ENCODE data around the gene INHA.
A peak's percentile ranks its signal among the peaks of the same experiment; 100 is the strongest.

Gene INHA, protein sequence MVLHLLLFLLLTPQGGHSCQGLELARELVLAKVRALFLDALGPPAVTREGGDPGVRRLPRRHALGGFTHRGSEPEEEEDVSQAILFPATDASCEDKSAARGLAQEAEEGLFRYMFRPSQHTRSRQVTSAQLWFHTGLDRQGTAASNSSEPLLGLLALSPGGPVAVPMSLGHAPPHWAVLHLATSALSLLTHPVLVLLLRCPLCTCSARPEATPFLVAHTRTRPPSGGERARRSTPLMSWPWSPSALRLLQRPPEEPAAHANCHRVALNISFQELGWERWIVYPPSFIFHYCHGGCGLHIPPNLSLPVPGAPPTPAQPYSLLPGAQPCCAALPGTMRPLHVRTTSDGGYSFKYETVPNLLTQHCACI

GRCh38 chr2:219572237-219573001 is at the start of gene INHA:
Gene INHA (plus strand): TSS chr2:219572310. CDS start chr2:219572375, 65 bp downstream.
- DNase-seq (ENCODE audit: low read depth in 2 of 2): no peak

GRCh38 chr2:219523031-219523671 is 49.0 kb upstream of the INHA start:
- no peak for DNase-seq (ENCODE audit: low read depth in 2 of 2)

DNA sequence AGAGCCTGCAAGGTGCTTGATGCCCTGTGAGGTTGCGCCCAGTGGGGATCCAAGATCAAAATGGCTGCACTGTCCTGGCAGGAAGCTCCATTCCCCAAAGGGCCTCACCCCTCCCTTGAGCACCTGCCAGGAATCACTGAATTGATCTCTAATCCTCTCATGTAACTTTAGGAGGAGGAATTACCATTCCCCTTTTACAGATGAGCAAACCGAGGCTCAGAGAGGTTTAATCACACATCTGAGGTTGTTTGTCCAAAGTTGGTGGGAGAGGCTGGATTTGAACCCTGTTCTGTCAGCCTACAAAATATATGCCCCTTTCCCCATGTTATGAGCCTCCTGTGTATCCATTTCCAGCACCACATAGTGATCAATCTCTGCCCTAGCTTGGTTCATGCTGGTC is 47.3 kb upstream of the INHA start:
- DNase-seq (ENCODE audit: low read depth in 2 of 2): no peak

GRCh38 chr2:219525533-219526232 is 46.4 kb upstream of the INHA start:
- no peak for DNase-seq (ENCODE audit: low read depth in 2 of 2)

DNA sequence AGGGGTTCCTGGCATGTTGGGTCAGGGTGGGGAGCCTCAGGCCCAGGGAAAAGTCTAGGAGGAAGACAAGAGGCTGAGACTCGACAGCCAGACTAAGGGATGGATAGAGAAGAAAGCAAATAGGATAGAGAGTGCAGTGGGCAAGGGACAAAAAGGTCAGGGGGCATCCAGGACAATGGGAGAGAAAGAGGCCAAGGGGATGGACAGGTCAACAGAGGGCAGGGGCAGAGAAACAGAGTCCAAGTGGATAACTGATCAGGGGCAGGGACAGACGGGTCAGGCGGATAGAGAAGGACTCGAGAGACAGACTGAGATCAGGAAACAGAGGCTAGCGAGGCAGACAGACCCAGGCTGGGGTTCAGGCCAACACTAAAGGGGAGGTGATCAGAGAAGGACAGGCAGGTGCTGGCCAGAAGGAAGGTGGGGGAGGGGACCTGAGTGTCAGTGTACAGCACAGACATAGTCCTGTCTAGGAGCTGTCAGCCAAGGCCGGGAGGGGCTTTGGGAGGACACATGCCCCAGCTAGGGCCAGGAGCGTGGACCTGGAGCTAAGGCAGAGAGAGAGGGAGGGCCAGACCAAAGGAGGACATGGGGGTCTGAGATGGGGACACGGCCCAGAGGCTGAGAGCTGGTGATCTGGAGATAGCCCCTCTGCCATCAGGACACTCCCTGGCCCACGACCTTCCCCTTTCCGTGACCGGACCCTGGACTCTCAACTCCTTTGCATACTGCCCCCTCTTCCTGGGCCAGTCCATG is 45.6 kb upstream of the INHA start:
- no peak for DNase-seq (ENCODE audit: low read depth in 2 of 2)

- no peak for DNase-seq (ENCODE audit: low read depth in 2 of 2)
Measured at GRCh38 chr2:219527076-219527394, 45.1 kb upstream of the INHA start.

- no peak for DNase-seq (ENCODE audit: low read depth in 2 of 2)
Measured at GRCh38 chr2:219527472-219527871, 44.6 kb upstream of the INHA start.

DNA sequence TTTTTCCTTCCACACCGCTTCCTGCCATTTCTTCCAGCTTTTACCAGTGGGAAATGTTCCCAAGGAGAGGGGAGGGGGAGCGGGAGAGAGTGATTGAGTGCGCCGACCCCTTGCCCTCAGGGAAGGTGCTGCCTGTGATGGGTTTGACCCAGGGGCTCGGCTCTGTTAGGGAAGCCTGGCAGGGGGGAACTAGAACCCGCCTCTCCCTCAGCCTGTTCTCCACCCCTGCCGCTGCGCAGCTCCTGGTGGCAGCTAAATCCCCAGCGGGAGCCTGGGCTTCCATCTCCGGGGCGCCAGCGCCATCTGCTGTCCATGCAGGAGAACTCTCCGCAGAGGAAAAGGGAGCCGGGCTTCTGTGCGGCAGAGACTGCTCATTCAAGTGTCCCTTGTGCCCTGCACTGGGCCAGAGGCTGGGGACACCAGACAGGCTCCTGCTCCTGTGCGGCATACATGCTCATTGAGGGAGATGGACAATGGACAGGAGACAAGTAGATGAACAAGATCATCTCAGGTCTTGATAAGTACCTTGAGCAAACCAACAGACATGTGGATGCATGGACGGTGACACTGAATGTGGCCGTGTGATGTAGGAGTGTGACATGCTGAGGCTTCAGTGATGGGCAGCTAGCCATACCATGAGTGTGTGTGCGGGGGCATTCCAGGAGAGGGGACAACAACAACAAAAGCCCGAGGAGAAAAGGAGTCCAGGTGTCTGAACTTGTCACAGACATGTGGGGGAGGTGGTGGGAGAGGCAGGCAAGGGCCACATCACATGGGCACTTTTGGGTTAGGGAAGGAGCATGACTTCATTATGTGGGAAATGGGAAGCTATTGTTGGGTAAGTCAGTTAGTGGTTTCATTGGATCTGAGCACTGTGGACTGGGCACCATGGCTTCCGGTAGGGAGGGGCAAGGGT is 41.8 kb upstream of the INHA start:
- DNase-seq (ENCODE audit: low read depth in 2 of 2): peak; percentile 72 to 80

DNA sequence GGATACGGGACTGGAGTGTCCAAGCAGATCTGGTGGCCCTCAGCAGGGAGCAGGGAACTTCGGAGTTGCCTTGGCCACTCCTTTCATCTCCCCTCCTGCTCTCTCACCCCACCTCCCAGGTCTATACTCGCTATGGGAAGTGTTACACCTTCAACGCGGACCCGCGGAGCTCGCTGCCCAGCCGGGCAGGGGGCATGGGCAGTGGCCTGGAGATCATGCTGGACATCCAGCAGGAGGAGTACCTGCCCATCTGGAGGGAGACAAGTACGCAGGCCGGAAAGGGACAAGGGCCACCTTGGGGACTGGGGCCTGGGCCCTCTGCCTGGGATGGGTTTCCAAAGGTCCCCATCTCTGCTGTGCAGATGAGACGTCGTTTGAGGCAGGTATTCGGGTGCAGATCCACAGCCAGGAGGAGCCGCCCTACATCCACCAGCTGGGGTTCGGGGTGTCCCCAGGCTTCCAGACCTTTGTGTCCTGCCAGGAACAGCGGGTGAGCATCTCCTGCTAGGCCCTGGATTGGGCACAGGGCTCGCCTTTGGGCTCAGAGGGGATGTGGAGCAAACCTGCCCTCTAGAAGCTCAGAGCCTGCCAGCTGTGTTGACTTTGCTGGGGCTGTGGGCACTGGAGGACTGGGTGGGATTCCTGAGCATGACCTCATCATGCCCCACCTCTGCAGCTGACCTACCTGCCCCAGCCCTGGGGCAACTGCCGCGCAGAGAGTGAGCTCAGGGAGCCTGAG is 40.3 kb upstream of the INHA start:
- DNase-seq (ENCODE audit: low read depth in 2 of 2): no peak

- no peak for DNase-seq (ENCODE audit: low read depth in 2 of 2)
Measured at GRCh38 chr2:219532378-219532649, 39.8 kb upstream of the INHA start.

DNA sequence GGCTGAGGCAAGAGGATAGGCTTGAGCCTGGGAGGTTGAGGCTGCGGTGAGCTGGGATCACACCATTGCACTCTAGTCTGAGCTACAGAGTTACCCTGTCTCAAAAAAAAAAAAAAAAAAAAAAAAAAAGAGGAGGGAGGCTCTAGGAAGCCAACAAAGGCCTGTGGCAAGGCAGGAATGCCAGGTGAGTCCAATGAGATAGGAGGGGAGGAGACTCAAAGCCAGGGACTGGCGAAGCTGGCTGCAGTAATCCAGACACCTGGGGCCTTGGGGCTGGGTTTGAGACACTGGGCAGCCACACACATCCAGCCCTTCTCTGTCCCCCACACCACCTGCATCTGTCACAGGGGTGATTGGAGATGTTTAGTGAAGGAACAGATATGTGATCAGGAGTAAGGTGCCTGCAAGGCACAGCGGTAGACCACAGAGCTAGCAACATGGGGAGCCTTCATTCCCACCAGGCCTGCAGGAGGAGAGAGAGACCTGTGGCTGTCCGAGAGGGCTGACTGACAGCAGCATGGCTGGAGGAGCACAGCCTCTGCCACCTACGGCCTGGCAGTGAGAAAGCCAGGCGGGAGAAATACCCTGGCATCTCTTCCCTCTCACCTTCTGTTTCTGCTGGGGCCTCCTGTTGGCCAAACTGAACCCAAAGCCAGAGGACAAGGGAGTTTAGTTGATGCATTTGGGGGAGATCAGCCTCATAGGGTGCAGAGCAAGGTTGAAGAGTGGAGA is 38.0 kb upstream of the INHA start:
- no peak for DNase-seq (ENCODE audit: low read depth in 2 of 2)

GRCh38 chr2:219536425-219536824 is 35.7 kb upstream of the INHA start:
- DNase-seq (ENCODE audit: low read depth in 2 of 2): no peak

GRCh38 chr2:219536967-219537366 is 35.1 kb upstream of the INHA start:
- no peak for DNase-seq (ENCODE audit: low read depth in 2 of 2)

DNA sequence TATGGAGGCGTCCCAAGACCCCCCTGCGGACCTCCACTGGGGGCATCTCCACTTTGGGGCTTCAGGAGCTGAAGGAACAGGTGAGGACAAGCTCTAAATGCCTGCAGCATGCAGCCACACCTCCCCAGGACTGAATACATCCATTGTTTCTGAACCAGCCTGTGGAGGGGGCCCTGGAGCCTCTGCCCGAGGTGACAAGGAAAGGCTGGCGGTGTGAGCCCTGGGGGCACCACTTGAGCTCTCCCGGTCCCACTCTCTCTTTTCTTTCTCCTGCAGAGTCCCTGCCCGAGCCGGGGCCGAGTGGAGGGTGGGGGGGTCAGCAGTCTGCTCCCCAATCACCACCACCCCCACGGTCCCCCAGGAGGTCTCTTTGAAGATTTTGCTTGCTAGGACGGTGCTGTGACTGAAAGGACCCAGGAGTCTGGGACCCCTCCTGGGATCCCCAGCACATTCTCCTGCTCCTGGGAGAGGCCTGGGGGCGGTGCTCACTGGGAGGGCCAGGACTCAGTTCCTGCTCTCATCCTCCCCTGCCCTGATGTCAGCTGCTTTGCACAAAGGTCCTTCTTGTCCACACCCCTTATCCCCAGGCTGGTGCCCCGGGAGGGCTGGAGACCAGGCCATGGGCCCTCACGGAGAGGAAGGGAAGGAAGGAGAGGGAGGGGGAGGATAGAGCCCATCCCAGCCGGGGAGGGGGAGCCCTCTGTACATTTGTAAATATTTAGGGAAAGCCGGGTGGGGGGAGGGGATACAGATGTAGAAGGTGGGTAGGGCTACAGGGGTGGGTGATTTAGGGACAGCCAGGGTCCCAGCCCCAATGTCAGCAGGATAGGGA is 34.2 kb upstream of the INHA start:
- no peak for DNase-seq (ENCODE audit: low read depth in 2 of 2)

- no peak for DNase-seq (ENCODE audit: low read depth in 2 of 2)
Measured at GRCh38 chr2:219538504-219538951, 33.6 kb upstream of the INHA start.

DNA sequence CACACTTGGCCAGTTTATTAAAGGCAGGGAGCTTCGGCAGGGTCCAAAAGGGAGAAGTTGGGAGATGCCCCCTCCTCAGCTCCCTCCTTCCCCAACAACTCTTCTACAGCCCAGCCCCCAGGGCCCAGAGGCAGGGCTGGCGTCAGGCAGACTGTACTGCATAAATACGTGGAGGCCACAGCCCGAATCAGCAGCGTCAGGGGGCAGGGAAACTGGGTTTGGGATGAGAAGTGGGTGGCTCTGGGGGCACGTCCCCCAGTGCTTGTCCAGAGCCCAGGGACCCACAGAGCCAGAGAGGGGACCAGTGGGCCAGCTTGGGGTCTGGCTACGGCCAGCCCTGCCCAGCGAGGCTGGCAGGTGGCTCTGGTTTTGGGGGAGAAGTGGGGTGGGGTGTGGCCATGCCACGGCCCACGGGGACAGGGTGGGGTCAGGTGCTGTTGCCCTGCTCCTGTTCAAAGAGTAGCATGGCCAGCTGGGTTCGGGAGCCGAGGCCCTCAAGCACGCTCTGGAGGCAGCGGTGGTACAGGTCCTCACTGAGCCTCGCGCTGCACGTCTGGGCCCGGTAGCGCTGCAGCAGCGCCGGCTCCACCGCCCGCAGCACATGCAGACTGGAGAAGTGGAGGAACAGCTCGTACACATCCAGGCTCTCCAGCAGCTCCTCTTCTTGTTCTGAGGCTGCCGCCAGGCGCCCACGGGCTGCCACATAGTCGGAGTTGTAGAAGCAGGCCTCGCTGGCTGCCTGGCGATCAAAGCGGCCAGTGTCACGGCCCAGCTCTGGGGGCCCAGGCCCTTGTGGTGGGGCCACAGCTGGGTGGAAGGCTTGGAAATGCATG is 32.9 kb upstream of the INHA start:
- DNase-seq (ENCODE audit: low read depth in 2 of 2): no peak

- DNase-seq (ENCODE audit: low read depth in 2 of 2): no peak
Measured at GRCh38 chr2:219539926-219540678, 32.0 kb upstream of the INHA start.
